H7 (cell line): ENCODE measurements around the gene ZNF777. TPM values are rescaled to one million over a fixed set of nuclear protein-coding genes. Genes with fewer than 3 reads are reported as not detected.
"Not testable (repeated sequence)": the region's sequence is repeated elsewhere in the genome, so short reads cannot be mapped to it uniquely, and the experiment has no call there.

Source experiments
- DNase-seq: peaks from one replicate; pipeline ENCODE4 v3.0.0; 2012
- H3K27me3 ChIP-seq: 2 replicates; pipeline ENCODE4 v1.6.0; 2011; ENCODE audit warnings: mild to moderate bottlenecking, low read length; ENCODE audit not compliant: control insufficient read depth, insufficient read depth
- H3K36me3 ChIP-seq: replicated peaks from 2 replicates; pipeline ENCODE4 v1.5.1; 2011; ENCODE audit warnings: low read length; ENCODE audit not compliant: control insufficient read depth, insufficient read depth
- H3K4me3 ChIP-seq: 2 replicates; pipeline ENCODE4 v1.5.1; 2011; ENCODE audit warnings: low read depth, mild to moderate bottlenecking, control low read depth, low read length, moderate library complexity; ENCODE audit not compliant: insufficient read depth
- total RNA-seq: library from RNA; depleted of rRNA; stranded (reverse); fragments of >200 nt; shearing (Covaris generic); gene quantifications from 2 replicates; pipeline ENCODE4 v1.2.3, GENCODE V29; 2014

Gene ZNF777
- total RNA-seq, 1 experiment from 2014 or later: 9.0 TPM

- no peak overlapping the region for H3K4me3 ChIP-seq
- H3K36me3 ChIP-seq: peaks cover 8% of the 10 kb centered on the region
- H3K27me3 ChIP-seq: no peaks in the 10 kb centered on the region
- no peak for DNase-seq
Measured at GRCh38 chr7:149449897-149450296, 11.0 kb downstream of the ZNF777 start.

GRCh38 chr7:149448961-149449360 lies 11.9 kb downstream of the ZNF777 start:
- peaks cover 8% of the 10 kb centered on the region for H3K36me3 ChIP-seq
- no peak for DNase-seq
- no peaks in the 10 kb centered on the region for H3K27me3 ChIP-seq
- H3K4me3 ChIP-seq: no peak overlapping the region

GRCh38 chr7:149446026-149446425 lies 14.8 kb downstream of the ZNF777 start:
- H3K27me3 ChIP-seq, H3K4me3 ChIP-seq, DNase-seq, H3K36me3 ChIP-seq: not testable (repeated sequence)

GRCh38 chr7:149444287-149444686 lies 16.6 kb downstream of the ZNF777 start:
- H3K4me3 ChIP-seq: no peak overlapping the region
- H3K27me3 ChIP-seq: no peaks in the 10 kb centered on the region
- H3K36me3 ChIP-seq: peaks cover 3% of the 10 kb centered on the region
- no peak for DNase-seq

- no peaks in the 10 kb centered on the region; the same call in none of the 2 replicates for H3K36me3 ChIP-seq
- H3K4me3 ChIP-seq: no peak overlapping the region
- no peaks in the 10 kb centered on the region for H3K27me3 ChIP-seq
- DNase-seq: no peak
Measured at GRCh38 chr7:149443523-149443922, 17.3 kb downstream of the ZNF777 start.

- Histone ChIP-seq H3K4me3 (no peak overlapping the region), H3K27me3 (no peaks in the 10 kb centered on the region), H3K36me3 (no peaks in the 10 kb centered on the region; the same call in 1 of the 2 replicates)
- no peak for DNase-seq
Measured at GRCh38 chr7:149442924-149443323, 17.9 kb downstream of the ZNF777 start.

GRCh38 chr7:149440222-149440621 lies 20.6 kb downstream of the ZNF777 start:
- H3K27me3 ChIP-seq: no peaks in the 10 kb centered on the region
- no peak for DNase-seq

GRCh38 chr7:149436358-149436757 lies 24.5 kb downstream of the ZNF777 start:
- no peak for DNase-seq
- no peak overlapping the region for H3K4me3 ChIP-seq
- H3K36me3 ChIP-seq: no peaks in the 10 kb centered on the region; the same call in 1 of the 2 replicates
- no peaks in the 10 kb centered on the region for H3K27me3 ChIP-seq

More at GRCh38 chr7:149440222-149440621, 20.6 kb downstream of the ZNF777 start:
- no peak overlapping the region for H3K4me3 ChIP-seq
- no peaks in the 10 kb centered on the region; the same call in 1 of the 2 replicates for H3K36me3 ChIP-seq

GRCh38 chr7:149433124-149433523 lies 27.7 kb downstream of the ZNF777 start:
- Histone ChIP-seq H3K36me3 (no peaks in the 10 kb centered on the region; the same call in 1 of the 2 replicates), H3K4me3 (no peak overlapping the region), H3K27me3 (no peaks in the 10 kb centered on the region; the same call in 1 of the 2 replicates)
- no peak for DNase-seq

GRCh38 chr7:149432121-149432691 lies 28.7 kb downstream of the ZNF777 start:
- no peak for DNase-seq
- Histone ChIP-seq H3K4me3 (no peak overlapping the region), H3K36me3 (no peaks in the 10 kb centered on the region; the same call in 1 of the 2 replicates), H3K27me3 (no peaks in the 10 kb centered on the region; the same call in 1 of the 2 replicates)

GRCh38 chr7:149431486-149432120 lies 29.3 kb downstream of the ZNF777 start:
- no peak overlapping the region for H3K4me3 ChIP-seq

GRCh38 chr7:149430192-149430591 lies 30.7 kb downstream of the ZNF777 start:
- Histone ChIP-seq H3K4me3 (no peak overlapping the region), H3K36me3 (no peaks in the 10 kb centered on the region), H3K27me3 (no peaks in the 10 kb centered on the region; the same call in 1 of the 2 replicates)
- DNase-seq: no peak

More at GRCh38 chr7:149431486-149432120, 29.3 kb downstream of the ZNF777 start:
- DNase-seq: no peak
- Histone ChIP-seq H3K36me3 (no peaks in the 10 kb centered on the region; the same call in 1 of the 2 replicates), H3K27me3 (no peaks in the 10 kb centered on the region; the same call in 1 of the 2 replicates)

- DNase-seq: no peak
- no peaks in the 10 kb centered on the region for H3K36me3 ChIP-seq
- H3K4me3 ChIP-seq: no peak overlapping the region
- peaks cover 2% of the 10 kb centered on the region; the same call in 1 of the 2 replicates for H3K27me3 ChIP-seq
Measured at GRCh38 chr7:149427893-149428292, 33.0 kb downstream of the ZNF777 start.

- DNase-seq: no peak
- H3K36me3 ChIP-seq: no peaks in the 10 kb centered on the region
Measured at GRCh38 chr7:149427096-149427680, 33.7 kb downstream of the ZNF777 start.

More at GRCh38 chr7:149427096-149427680, 33.7 kb downstream of the ZNF777 start:
- Histone ChIP-seq H3K27me3 (peaks cover 2% of the 10 kb centered on the region; the same call in 1 of the 2 replicates), H3K4me3 (no peak overlapping the region)
